ENCODE results near the gene NRG2. TPM values are rescaled to one million over a fixed set of nuclear protein-coding genes. Genes with fewer than 3 reads are reported as not detected.

Gene NRG2
- total RNA-seq, 3 donors from 2014 or later: 5.9 to 16.5 (median 7.2) TPM

DNA sequence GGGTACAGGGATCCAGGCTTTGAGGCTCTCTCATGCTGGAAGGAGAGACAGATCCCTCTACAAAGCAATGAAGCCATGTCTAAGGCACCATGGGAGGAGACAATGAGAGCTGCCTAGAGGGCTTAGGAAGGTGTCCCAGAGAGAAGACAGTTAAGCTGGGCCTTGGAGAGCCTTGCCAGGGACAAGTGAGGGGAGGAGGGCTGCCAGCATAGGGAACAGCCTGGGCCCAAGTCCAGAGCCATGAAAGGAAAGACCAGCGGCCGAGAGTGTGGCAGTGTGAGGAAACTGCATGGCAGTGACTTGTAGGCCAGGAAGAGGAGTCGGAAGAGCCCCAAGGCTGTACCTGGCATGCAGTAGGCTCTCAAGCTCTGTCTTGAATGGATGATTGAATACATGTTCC is 159.0 kb downstream of the NRG2 start:
- Histone ChIP-seq H3K4me3 (no peak overlapping the region), H3K27ac (peak overlapping the region; percentile 65 to 81), H3K27me3 (no peaks in the 10 kb centered on the region), H3K4me1 (no peaks in the 10 kb centered on the region), H3K9me3 (no peaks in the 10 kb centered on the region), H3K36me3 (no peaks in the 10 kb centered on the region)
- DNase-seq (ENCODE audit: low spot score in 2 of 2): peak in 1 of 2 donors; percentile 68
- intact Hi-C loops (cut with DNase I; ENCODE audit: low total_unique reads): no loop called here
- TF ChIP-seq POLR2A (IDR thresholded peaks at IDR 0.05) (no peak), POLR2AphosphoS5 (IDR thresholded peaks at IDR 0.05) (no peak)
- TF ChIP-seq, protein P1, sequence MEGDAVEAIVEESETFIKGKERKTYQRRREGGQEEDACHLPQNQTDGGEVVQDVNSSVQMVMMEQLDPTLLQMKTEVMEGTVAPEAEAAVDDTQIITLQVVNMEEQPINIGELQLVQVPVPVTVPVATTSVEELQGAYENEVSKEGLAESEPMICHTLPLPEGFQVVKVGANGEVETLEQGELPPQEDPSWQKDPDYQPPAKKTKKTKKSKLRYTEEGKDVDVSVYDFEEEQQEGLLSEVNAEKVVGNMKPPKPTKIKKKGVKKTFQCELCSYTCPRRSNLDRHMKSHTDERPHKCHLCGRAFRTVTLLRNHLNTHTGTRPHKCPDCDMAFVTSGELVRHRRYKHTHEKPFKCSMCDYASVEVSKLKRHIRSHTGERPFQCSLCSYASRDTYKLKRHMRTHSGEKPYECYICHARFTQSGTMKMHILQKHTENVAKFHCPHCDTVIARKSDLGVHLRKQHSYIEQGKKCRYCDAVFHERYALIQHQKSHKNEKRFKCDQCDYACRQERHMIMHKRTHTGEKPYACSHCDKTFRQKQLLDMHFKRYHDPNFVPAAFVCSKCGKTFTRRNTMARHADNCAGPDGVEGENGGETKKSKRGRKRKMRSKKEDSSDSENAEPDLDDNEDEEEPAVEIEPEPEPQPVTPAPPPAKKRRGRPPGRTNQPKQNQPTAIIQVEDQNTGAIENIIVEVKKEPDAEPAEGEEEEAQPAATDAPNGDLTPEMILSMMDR (IDR thresholded peaks at IDR 0.05): no peak

DNA sequence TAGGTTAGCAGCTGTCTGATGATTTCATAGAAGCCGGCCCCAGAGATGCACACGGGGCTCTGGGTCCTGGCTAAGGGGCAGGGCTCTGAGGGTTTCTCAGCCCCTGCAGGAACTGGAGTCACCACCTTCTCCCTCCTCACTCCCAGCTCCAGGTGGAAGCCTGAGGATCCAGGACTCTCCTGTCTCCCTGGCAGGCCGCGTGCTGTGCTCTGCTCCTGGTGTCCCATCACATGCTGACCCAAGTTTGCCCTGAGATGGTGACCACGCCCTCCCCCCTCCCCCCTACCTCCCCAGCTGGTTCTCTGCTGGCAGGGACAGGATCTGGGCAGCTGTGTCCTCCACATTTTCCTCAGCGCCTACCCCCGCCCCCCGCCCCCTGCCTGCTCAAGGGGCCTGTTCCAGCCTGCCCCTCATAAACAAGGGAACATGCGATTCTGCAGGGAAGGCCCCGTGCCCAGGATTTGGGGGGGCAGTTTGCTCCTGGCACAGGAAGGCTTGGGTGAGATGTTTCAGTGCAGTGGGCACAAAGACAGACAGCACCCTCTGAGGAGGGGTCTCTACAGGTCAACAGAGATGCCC is 160.0 kb downstream of the NRG2 start:
- peak overlapping the region; percentile 65 to 81 for H3K27ac ChIP-seq

DNA sequence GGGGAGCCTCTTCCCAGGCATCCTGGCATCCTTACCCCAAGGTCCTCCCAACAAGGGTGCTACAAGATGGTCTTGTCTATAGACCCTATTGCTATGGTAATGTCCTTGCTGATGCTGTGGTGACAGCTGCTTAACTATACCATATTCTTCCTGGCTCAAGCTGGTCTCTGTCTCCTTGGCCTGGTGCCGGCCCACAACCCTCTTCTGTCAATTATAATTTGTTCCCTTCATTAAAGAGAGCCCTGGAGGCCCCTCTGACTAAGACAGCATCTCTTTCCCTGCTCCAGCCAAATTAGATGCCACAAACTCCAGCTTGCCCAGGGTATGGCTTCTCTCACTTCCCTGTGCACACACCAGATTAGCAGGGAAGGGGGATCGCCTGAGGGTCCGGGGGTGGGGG is 160.8 kb downstream of the NRG2 start:
- no peak for DNase-seq (ENCODE audit: low spot score in 2 of 2)
- Histone ChIP-seq H3K36me3 (no peaks in the 10 kb centered on the region), H3K27ac (peak overlapping the region; percentile 45 to 63), H3K4me1 (no peaks in the 10 kb centered on the region), H3K9me3 (no peaks in the 10 kb centered on the region), H3K27me3 (no peaks in the 10 kb centered on the region), H3K4me3 (no peak overlapping the region)
- intact Hi-C loops (cut with DNase I; ENCODE audit: low total_unique reads): no loop called here
- no peak for TF ChIP-seq POLR2A (IDR thresholded peaks at IDR 0.05)
- TF ChIP-seq, protein P1 (IDR thresholded peaks at IDR 0.05): no peak
- no peak for TF ChIP-seq POLR2AphosphoS5 (IDR thresholded peaks at IDR 0.05)

More for the DNA sequence above, 160.0 kb downstream of the NRG2 start:
- no peaks in the 10 kb centered on the region for H3K9me3 ChIP-seq
- TF ChIP-seq, protein P1 (IDR thresholded peaks at IDR 0.05): no peak
- no peak for TF ChIP-seq POLR2AphosphoS5 (IDR thresholded peaks at IDR 0.05)
- TF ChIP-seq POLR2A (IDR thresholded peaks at IDR 0.05): no peak
- no peaks in the 10 kb centered on the region for H3K4me1 ChIP-seq
- H3K27me3 ChIP-seq: no peaks in the 10 kb centered on the region
- no peak overlapping the region for H3K4me3 ChIP-seq
- intact Hi-C loops (cut with DNase I; ENCODE audit: low total_unique reads): no loop called here
- H3K36me3 ChIP-seq: no peaks in the 10 kb centered on the region
- DNase-seq (ENCODE audit: low spot score in 2 of 2): peak in 1 of 2 donors; percentile 80

DNA sequence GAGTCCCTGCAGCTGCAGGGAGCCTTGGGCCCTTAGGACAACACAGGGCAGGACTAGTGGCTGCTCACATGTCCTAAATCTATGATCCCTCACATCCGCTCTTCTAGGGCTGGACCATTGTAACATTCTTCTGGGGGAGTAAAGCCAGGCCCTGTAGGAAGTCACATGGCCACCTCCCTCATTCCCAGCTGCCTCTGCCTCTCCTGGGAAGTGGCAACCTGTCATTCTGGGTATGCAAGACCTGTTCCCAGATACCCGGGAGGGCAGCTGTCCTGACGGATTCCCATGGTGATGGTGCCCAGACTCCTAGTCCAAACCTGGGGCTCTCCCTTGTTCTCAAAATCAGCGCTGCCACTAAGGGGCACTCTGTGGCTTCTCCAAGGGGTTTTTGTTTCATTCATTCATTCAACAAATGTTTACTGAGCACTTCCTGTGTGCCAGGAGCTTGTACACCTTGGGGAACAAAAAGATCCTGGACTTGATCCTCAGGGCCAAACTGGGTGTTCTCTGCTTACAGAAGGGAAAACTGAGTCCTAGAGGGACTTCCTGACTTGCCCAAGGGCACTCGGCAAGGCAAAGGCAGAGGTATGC is 161.9 kb downstream of the NRG2 start:
- Histone ChIP-seq H3K27ac (peak overlapping the region in 1 of 2 donors; percentile 23), H3K27me3 (no peaks in the 10 kb centered on the region), H3K9me3 (no peaks in the 10 kb centered on the region), H3K36me3 (no peaks in the 10 kb centered on the region), H3K4me1 (no peaks in the 10 kb centered on the region), H3K4me3 (no peak overlapping the region)
- TF ChIP-seq POLR2A (IDR thresholded peaks at IDR 0.05): no peak
- TF ChIP-seq, protein P1 (IDR thresholded peaks at IDR 0.05): no peak
- TF ChIP-seq POLR2AphosphoS5 (IDR thresholded peaks at IDR 0.05): no peak
- DNase-seq (ENCODE audit: low spot score in 2 of 2): no peak
- intact Hi-C loops (cut with DNase I; ENCODE audit: low total_unique reads): no loop called here

DNA sequence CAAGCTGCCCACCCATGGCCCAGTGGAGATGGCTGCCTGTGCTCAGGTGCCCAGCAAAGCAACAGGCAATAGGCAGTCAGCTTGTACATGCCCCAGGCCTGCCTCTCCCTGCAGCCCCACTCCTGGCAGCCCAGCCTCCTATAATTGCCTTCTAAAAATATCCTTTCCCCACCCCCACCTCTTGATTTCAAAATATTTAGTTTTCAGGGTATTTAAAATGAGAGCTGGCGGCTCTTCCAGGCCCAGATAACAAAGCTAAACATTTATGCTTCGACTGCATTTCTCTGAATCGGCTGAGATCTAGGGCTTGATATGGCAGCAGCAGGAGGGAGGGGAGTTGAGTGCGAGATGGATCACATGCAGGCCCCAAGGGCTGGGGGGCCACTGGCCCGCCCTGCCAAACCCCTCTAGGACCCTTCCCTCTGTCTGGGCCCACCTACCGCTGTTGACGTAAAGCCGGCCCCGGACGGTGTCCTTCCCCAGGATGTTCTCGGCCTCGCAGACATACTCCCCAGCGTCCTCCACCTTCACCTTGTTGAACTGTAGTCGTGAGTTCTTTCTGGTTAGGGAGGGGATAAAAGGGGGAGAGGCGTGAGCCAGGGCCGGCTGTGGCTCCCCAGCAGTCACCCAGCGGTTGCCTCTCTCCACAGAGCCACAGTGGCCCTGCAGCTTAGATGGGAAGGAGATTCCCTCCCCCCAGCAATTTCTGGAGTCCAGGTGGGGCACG is 162.5 kb downstream of the NRG2 start:
- H3K4me1 ChIP-seq: no peaks in the 10 kb centered on the region
- H3K36me3 ChIP-seq: no peaks in the 10 kb centered on the region
- intact Hi-C loops (cut with DNase I; ENCODE audit: low total_unique reads): no loop called here
- DNase-seq (ENCODE audit: low spot score in 2 of 2): no peak
- TF ChIP-seq POLR2AphosphoS5 (IDR thresholded peaks at IDR 0.05): no peak
- TF ChIP-seq, protein P1 (IDR thresholded peaks at IDR 0.05): no peak
- no peak for TF ChIP-seq POLR2A (IDR thresholded peaks at IDR 0.05)
- H3K9me3 ChIP-seq: no peaks in the 10 kb centered on the region
- H3K27me3 ChIP-seq: no peaks in the 10 kb centered on the region
- peak overlapping the region in 1 of 2 donors; percentile 23 for H3K27ac ChIP-seq
- no peak overlapping the region for H3K4me3 ChIP-seq

Data from breast epithelium (tissue), 4 donors.